ENCODE data around the gene PCBP2.
"Not testable (repeated sequence)": the region's sequence is repeated elsewhere in the genome, so short reads cannot be mapped to it uniquely, and the experiment has no call there.

The PCBP2 gene

GRCh38 chr12:53441040-53441833 is 10.7 kb upstream of the PCBP2 start, which contains the start of gene PRR13:
PRR13 (plus strand) TSS chr12:53441734; CDS start chr12:53442715, 981 bp downstream.
- peak; percentile 100 for DNase-seq (ENCODE audit: low read depth)

GRCh38 chr12:53443955-53444354 is 7.9 kb upstream of the PCBP2 start:
- DNase-seq (ENCODE audit: low read depth) = no peak

- DNase-seq (ENCODE audit: low read depth) = not testable (repeated sequence)
Observed at GRCh38 chr12:53444593-53445325, 7.1 kb upstream of the PCBP2 start.

- no peak for DNase-seq (ENCODE audit: low read depth)
Observed at GRCh38 chr12:53450936-53451335, 966 bp upstream of the PCBP2 start.

GRCh38 chr12:53452159-53453077 is 516 bp downstream of the PCBP2 start:
- DNase-seq (ENCODE audit: low read depth) = peak; percentile 89

- no peak for DNase-seq (ENCODE audit: low read depth)
Observed at GRCh38 chr12:53453953-53454640, 2.2 kb downstream of the PCBP2 start.

GRCh38 chr12:53454707-53455106 is 2.8 kb downstream of the PCBP2 start:
- DNase-seq (ENCODE audit: low read depth) = no peak

- DNase-seq (ENCODE audit: low read depth) = no peak
Observed at GRCh38 chr12:53456654-53457366, 4.9 kb downstream of the PCBP2 start.

GRCh38 chr12:53459097-53459496 is 7.2 kb downstream of the PCBP2 start:
- no peak for DNase-seq (ENCODE audit: low read depth)

- no peak for DNase-seq (ENCODE audit: low read depth)
Observed at GRCh38 chr12:53461059-53461458, 9.2 kb downstream of the PCBP2 start.

- no peak for DNase-seq (ENCODE audit: low read depth)
Observed at GRCh38 chr12:53461591-53461990, 9.7 kb downstream of the PCBP2 start.

GRCh38 chr12:53462935-53463334 is 11.0 kb downstream of the PCBP2 start:
- DNase-seq (ENCODE audit: low read depth) = no peak

- DNase-seq (ENCODE audit: low read depth) = no peak
Observed at GRCh38 chr12:53463802-53464560, 12.1 kb downstream of the PCBP2 start.

GRCh38 chr12:53464685-53465418 is 12.9 kb downstream of the PCBP2 start:
- no peak for DNase-seq (ENCODE audit: low read depth)

GRCh38 chr12:53465679-53466078 is 13.8 kb downstream of the PCBP2 start:
- DNase-seq (ENCODE audit: low read depth) = no peak

- no peak for DNase-seq (ENCODE audit: low read depth)
Observed at GRCh38 chr12:53466640-53467039, 14.7 kb downstream of the PCBP2 start.

- DNase-seq (ENCODE audit: low read depth) = no peak
Observed at GRCh38 chr12:53467082-53467481, 15.2 kb downstream of the PCBP2 start.

- DNase-seq (ENCODE audit: low read depth) = no peak
Observed at GRCh38 chr12:53467880-53468279, 16.0 kb downstream of the PCBP2 start.

GRCh38 chr12:53468282-53468681 is 16.4 kb downstream of the PCBP2 start:
- DNase-seq (ENCODE audit: low read depth) = no peak

All from iris pigment epithelial cell (primary cell).